HG02943 (cell line): ENCODE data around the gene RASAL3.
A peak's percentile ranks its signal among the peaks of the same experiment; 100 is the strongest.
"Not testable (repeated sequence)": the region's sequence is repeated elsewhere in the genome, so short reads cannot be mapped to it uniquely, and the experiment has no call there.

Source experiments
- ATAC-seq: cut with Tn5 transposase; IDR thresholded peaks from one replicate; pipeline ENCODE4 v1.9.1; 2021; ENCODE audit warnings: mild to moderate bottlenecking, low read depth, moderate library complexity; ENCODE audit not compliant: unreplicated experiment

The RASAL3 gene

DNA sequence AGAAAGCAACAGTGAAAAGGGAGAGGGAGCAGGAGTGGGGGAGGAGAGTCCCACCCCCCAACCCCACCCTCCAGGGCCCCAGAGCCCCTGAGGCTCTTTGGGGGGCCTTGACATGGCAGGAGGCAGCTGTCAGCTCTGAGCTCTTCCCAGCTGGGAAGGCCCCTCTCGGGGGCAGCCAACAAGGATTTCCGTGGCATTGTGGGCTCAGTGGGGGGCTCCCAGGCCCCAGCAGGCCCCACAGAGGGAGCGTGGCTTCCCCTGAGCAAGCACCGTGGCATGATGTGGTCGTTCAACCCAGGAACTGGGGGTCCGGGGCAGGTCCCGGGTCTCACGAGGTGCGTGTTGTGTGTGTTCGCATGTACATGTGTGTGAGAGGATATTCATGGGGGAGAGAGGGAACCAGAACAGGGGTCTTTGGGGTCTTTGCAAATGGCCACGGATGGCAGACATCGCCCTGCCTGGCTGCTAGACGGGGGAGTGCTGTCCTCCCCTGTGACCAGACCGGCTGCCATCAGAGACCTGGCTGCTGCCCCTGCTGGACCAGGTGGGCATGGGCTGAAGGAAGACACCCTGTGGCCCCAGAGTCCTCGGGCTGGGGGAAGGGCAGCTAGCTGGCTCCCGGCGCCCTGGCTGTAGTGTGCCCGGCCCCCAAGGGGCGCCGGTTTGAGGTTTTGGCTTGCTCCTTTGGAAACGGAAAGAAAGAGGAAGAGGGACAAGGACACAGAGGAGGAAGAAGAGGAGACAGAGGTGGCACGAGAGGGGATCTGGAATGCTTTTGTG, 41.9 kb downstream of the RASAL3 start:
- no peak for ATAC-seq

DNA sequence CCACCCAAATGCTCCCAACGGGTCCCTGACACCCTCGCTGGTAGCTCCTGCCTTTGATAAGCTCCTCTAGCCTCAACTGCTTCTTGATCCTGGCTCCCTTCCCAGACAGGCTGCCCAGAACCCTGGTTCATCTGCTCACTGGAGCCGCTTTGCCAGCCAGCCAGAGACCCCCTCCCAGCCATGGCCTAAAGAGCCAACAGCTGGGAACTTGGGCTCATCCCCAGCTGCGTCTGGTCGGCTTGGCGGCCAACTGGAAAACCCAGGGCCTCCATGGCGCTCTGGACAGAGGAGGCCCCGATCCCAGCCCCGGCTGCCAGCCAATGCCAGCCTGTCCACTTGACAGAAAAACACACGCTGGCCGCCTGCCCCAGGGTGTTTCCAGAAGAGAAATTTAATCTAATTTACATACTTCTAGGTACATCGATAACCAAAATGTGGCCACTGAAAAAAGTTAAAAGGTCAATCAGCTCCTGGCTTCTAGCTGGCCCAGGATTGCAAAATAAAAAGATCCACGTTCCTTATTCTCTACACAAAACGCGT, 42.6 kb downstream of the RASAL3 start:
- no peak for ATAC-seq

- no peak for ATAC-seq
Observed at GRCh38 chr19:15421136-15421695, 43.1 kb downstream of the RASAL3 start.

DNA sequence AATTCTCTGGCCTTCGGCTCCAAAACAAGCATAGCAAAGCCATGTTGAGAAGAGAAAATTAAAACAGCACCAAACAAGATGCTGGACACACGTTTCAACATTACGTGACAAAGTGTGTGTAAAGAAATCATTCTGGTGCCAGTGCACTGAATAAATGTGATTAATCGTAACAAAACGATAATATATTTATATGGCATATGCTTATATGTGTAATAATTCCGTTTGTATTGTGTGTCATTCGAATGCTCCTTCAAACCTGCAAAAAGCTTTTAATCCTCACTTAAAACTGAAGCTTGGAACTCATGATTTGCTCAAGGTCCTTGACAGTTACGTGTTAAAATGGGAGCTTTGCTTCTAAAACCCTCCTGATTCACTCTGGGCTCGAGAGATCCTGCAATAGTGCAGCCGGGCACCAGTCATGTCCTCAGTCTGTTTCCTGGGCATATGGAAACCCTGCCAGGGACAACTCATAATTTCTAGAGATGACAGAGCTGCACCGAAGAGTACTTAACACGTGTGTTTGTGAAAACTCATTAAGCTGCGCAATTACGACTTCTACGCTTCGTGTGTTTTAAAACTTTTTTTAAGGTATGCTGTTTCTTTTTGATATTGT, 44.8 kb downstream of the RASAL3 start:
- no peak for ATAC-seq

- peak; percentile 94 for ATAC-seq
Observed at GRCh38 chr19:15418579-15419412, 45.5 kb downstream of the RASAL3 start, which contains the start of gene AKAP8L. AKAP8L (minus strand) TSS chr19:15418988; CDS start chr19:15418923, 65 bp downstream.

GRCh38 chr19:15418231-15418578, 46.1 kb downstream of the RASAL3 start:
- no peak for ATAC-seq

- ATAC-seq = no peak
Observed at GRCh38 chr19:15417699-15418098, 46.6 kb downstream of the RASAL3 start.

DNA sequence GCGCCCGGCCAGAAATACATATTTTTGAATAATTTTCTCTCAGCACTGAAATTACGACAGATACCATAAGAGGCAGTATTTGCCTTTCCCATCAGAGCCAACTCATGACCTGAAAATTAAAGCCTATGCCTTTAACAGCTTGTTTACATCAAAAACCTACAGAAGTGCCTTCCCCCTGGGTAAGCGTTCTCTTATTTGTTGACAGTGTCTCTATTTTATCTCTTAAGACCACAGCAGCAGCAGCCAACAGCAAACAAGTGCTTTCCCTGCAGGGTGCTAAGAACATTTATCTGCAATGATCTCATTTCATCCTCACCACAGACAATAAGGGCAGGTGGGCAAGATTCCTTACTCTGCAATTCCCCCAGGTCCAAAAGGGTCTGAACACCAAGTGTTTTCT, 51.5 kb downstream of the RASAL3 start:
- no peak for ATAC-seq

GRCh38 chr19:15411351-15411750, 53.0 kb downstream of the RASAL3 start:
- ATAC-seq = not testable (repeated sequence)

GRCh38 chr19:15404780-15405211, 59.5 kb downstream of the RASAL3 start:
- no peak for ATAC-seq

- no peak for ATAC-seq
Observed at GRCh38 chr19:15404097-15404779, 60.1 kb downstream of the RASAL3 start.

- no peak for ATAC-seq
Observed at GRCh38 chr19:15403151-15403531, 61.2 kb downstream of the RASAL3 start.

GRCh38 chr19:15402411-15403150, 61.8 kb downstream of the RASAL3 start:
- ATAC-seq = no peak
